ENCODE results near the gene CLDN24.

Gene CLDN24

DNA sequence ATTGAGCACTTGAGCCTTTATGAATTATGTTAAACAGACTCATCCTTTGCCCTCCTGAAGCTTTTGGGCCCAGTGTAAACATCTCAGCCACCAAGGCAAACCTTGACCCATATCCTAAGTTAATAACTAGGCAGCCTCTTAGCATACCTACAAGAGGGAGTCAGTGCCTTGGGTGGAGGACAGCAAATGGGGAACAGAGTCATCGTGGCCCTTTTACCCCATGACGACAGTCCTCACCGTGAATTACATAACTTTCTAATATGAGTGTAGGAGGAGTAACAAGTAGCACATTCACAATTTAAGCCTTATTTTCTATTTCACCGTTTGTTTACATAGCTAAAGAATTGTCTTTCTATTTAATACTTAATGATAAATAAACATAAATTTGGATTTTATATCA lies 18.9 kb downstream of the CLDN24 start:
- TF ChIP-seq, protein P1, sequence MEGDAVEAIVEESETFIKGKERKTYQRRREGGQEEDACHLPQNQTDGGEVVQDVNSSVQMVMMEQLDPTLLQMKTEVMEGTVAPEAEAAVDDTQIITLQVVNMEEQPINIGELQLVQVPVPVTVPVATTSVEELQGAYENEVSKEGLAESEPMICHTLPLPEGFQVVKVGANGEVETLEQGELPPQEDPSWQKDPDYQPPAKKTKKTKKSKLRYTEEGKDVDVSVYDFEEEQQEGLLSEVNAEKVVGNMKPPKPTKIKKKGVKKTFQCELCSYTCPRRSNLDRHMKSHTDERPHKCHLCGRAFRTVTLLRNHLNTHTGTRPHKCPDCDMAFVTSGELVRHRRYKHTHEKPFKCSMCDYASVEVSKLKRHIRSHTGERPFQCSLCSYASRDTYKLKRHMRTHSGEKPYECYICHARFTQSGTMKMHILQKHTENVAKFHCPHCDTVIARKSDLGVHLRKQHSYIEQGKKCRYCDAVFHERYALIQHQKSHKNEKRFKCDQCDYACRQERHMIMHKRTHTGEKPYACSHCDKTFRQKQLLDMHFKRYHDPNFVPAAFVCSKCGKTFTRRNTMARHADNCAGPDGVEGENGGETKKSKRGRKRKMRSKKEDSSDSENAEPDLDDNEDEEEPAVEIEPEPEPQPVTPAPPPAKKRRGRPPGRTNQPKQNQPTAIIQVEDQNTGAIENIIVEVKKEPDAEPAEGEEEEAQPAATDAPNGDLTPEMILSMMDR (conservative IDR thresholded peaks at IDR 0.05; ENCODE audit: control insufficient read depth, insufficient read depth, low read depth, low read length) = no peak
- H3K4me3 ChIP-seq (ENCODE audit: control insufficient read depth, low read depth, low read length) = no peak overlapping the region
- peak; percentile 14 for DNase-seq (ENCODE audit: low read depth)

DNA sequence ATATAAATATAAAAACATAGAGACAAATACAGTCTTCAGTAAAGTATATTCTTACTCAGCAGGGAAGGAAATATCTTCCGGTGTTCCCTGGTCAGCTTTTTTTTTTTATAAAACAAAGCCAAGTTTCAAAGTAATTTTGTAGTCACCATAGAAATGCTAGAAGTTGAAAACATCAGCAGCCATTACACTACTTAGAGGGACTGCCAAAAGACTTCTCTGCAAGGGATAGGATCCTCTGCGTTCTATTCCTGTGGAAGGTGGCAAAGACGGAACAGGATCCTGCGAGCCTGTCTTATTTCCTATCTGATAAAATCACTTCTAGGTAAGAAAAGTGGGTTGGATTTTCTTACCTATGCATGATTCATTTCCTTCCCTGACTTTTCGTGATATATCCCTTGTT lies 21.6 kb downstream of the CLDN24 start:
- no peak for DNase-seq (ENCODE audit: low read depth)
- TF ChIP-seq, protein P1 (conservative IDR thresholded peaks at IDR 0.05; ENCODE audit: control insufficient read depth, insufficient read depth, low read depth, low read length) = no peak
- H3K4me3 ChIP-seq (ENCODE audit: control insufficient read depth, low read depth, low read length) = no peak overlapping the region

DNA sequence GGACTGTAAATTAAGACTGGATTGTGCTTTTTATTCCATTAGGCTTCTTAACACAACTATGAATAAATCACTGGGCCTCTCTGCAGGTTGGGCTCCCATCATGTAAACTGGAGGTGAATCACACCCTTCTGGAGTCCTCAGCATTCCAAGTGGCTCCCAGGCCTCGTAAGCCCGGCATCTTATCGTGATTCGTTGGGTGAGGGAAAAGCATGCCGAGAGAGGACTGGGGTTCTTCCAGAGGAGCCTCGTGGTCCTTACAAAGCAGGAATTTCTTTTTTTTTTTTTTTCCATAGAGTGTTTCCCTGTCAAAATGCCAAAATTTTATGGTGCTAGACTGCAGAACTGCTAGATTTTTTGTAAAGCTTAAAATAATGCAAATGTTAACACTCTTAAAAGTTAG lies 22.2 kb downstream of the CLDN24 start:
- no peak overlapping the region for H3K4me3 ChIP-seq (ENCODE audit: control insufficient read depth, low read depth, low read length)
- TF ChIP-seq, protein P1 (conservative IDR thresholded peaks at IDR 0.05; ENCODE audit: control insufficient read depth, insufficient read depth, low read depth, low read length) = no peak
- DNase-seq (ENCODE audit: low read depth) = peak; percentile 13

DNA sequence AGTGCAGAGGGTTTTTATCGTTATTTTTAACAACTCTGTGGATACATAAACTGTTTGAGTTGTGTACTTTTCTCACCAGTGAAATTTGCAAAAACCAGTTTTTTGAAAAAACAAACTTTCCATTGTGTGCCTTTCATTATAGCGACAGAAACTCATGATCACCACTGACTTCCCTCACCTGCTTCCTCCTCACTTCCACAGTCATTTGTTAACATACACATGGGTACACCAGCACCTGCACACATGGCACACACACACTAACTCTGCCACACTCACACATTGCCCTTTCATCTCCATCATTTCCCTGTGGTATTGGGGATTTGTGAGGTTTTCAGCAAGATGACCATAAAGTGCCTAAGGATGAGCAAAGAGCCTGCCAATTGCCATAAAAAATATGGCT lies 22.8 kb downstream of the CLDN24 start:
- TF ChIP-seq, protein P1 (conservative IDR thresholded peaks at IDR 0.05; ENCODE audit: control insufficient read depth, insufficient read depth, low read depth, low read length) = no peak
- no peak overlapping the region for H3K4me3 ChIP-seq (ENCODE audit: control insufficient read depth, low read depth, low read length)
- no peak for DNase-seq (ENCODE audit: low read depth)

DNA sequence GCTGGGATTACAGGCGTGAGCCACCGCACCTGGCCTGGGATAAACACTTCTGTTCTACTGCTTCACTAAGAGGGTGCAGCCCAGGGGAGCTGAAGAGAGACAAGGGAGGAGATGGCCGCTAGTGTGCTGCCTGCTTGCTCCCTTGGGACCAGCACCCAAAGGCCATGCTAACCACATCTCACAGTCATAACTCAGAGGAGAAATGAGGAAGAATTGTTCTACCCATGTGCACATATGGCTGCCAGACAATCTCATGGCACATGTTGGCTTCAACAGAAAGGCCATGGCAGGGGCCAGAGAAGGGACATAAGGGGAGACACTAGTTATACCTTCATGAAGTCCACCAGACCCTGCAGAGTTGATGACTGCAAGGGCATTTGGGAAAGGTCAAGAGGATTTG lies 24.6 kb downstream of the CLDN24 start:
- H3K4me3 ChIP-seq (ENCODE audit: control insufficient read depth, low read depth, low read length) = no peak overlapping the region
- no peak for DNase-seq (ENCODE audit: low read depth)
- TF ChIP-seq, protein P1 (conservative IDR thresholded peaks at IDR 0.05; ENCODE audit: control insufficient read depth, insufficient read depth, low read depth, low read length) = no peak

DNA sequence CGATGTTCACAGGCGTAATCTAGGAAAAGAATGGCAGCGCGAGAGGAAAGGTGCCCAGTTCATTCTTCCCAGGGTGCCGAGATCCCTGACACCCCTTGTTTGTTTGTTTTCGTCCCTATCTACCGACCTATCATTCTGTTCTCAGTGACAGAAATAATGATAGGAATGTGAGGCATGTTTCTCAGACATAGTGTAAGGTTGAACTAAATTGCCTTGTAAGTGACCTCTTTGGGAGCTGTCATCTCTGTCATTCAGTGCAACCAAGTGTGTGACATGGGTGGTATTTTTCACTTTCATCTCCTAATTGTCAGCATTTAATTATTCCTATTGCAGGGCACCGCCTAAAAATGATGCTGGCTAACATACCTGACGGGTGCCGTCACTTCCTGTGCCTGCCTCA lies 26.5 kb downstream of the CLDN24 start:
- no peak overlapping the region for H3K4me3 ChIP-seq (ENCODE audit: control insufficient read depth, low read depth, low read length)
- TF ChIP-seq, protein P1 (conservative IDR thresholded peaks at IDR 0.05; ENCODE audit: control insufficient read depth, insufficient read depth, low read depth, low read length) = no peak
- DNase-seq (ENCODE audit: low read depth) = no peak

DNA sequence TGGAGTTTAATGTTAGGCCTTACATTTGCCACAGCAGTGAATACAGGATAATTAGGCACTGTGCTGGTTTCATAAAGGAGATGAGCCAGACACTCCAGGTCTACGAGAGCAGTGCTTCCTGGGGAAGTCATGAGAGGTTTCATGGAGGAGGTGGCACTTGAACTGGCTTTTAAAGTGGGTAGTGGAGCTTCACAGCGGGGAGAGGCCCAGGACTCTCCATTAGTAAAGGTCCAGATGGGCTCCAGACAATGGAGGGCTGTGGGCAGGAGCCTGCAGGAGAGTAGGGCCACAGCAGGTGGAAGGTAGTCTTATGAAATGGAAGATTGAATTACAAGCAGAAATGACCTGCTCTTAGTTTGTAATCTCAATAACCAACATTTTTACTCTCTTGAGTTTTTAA lies 31.2 kb downstream of the CLDN24 start:
- DNase-seq (ENCODE audit: low read depth) = no peak
- TF ChIP-seq, protein P1 (conservative IDR thresholded peaks at IDR 0.05; ENCODE audit: control insufficient read depth, insufficient read depth, low read depth, low read length) = no peak
- no peak overlapping the region for H3K4me3 ChIP-seq (ENCODE audit: control insufficient read depth, low read depth, low read length)

All from fibroblast of mammary gland (primary cell).